HCT116 (cell line): Measurements from ENCODE around the gene REEP6. TPM values are rescaled to one million over a fixed set of nuclear protein-coding genes. Genes with fewer than 3 reads are reported as not detected.

Experiments used
- ATAC-seq: fragments of 200-7000 bp; cut with Tn5 transposase; 2 replicates; pipeline ENCODE4 v1.9.1; 2020; ENCODE audit warnings: mild to moderate bottlenecking, moderate library complexity
- BruUV-seq: library from RNA; stranded (reverse); fragments of 400-500 nt; replicated peaks from 2 replicates; lab custom pipeline; 2021; lab: Mats Ljungman, UMichigan
- CTCF ChIA-PET: fragments of 300-600 bp; sonication (Branson Sonifier 250); formaldehyde crosslinking; loops from one replicate; lab custom pipeline; 2021; ENCODE audit warnings: antibody characterized with exemption; lab: Charles Lee
- POLR2A ChIA-PET: fragments of 300-600, 350-600 bp; sonication (Branson Sonifier 250); formaldehyde crosslinking; loops from one replicate; lab custom pipeline; 2021; ENCODE audit warnings: antibody characterized with exemption; lab: Charles Lee
- RAD21 ChIA-PET, 2 experiments: fragments of 300-600 bp; sonication (Branson Sonifier 250); formaldehyde crosslinking; loops; one replicate each; lab custom pipeline; 2023; ENCODE audit warnings: low total read pairs in 2 of 2; ENCODE audit not compliant: uncharacterized antibody in 2 of 2, unreplicated experiment in 2 of 2, low non-redundant PET in 1 of 2; lab: Charles Lee
- DNase-seq: peaks from one replicate; pipeline ENCODE4 v3.0.0-alpha.2; 2010; ENCODE audit warnings: low read depth, low spot score
- H2AFZ ChIP-seq: fragments of 200-600 bp; shearing (Covaris generic), sonication (generic); 2 replicates; pipeline ENCODE4 v1.6.1; 2017; ENCODE audit warnings: low read depth, mixed run types, mixed read lengths, antibody characterized with exemption, low read length; ENCODE audit not compliant: poor library complexity, severe bottlenecking
- H3K27ac ChIP-seq: 2 replicates; pipeline ENCODE4 v1.5.1; 2012; ENCODE audit warnings: low read depth, low read length
- H3K27me3 ChIP-seq: fragments of 200-600 bp; sonication (generic); 2 replicates; pipeline ENCODE4 v1.6.1; 2016; ENCODE audit warnings: mixed run types, low read length, mixed read lengths; ENCODE audit not compliant: insufficient read depth
- H3K36me3 ChIP-seq, 2 experiments: fragments of 200-500 bp in 1 of 2; fragments of 200-600 bp in 1 of 2; sonication (Bioruptor generic) in 1 of 2; sonication (generic) in 1 of 2; 2 replicates each; pipeline versions ENCODE4 v1.5.1 to v1.6.1; 2014 to 2016; ENCODE audit warnings: low read length in 2 of 2, inconsistent platforms in 1 of 2, mixed read lengths in 1 of 2, mixed run types in 1 of 2; ENCODE audit not compliant: insufficient read depth in 2 of 2, control insufficient read depth in 1 of 2
- H3K4me1 ChIP-seq, 2 experiments: fragments of 200-600 bp in 1 of 2; sonication (generic) in 1 of 2; 2 replicates each; pipeline versions ENCODE4 v1.5.1 to v1.6.1; 2012 to 2017; ENCODE audit warnings: low read length in 2 of 2, inconsistent platforms in 1 of 2, mild to moderate bottlenecking in 1 of 2, mixed read lengths in 1 of 2, mixed run types in 1 of 2, moderate library complexity in 1 of 2; ENCODE audit not compliant: insufficient read depth in 2 of 2, control insufficient read depth in 1 of 2
- H3K4me2 ChIP-seq: fragments of 200-600 bp; sonication (generic); 2 replicates; pipeline ENCODE4 v1.6.1; 2017; ENCODE audit warnings: mixed run types, low read length, mixed read lengths
- H3K4me3 ChIP-seq, 2 experiments: fragments of 200-600 bp in 1 of 2; sonication (generic) in 1 of 2; replicated peaks in 1 of 2; 2 replicates each; pipeline ENCODE4 v1.5.1; 2011 to 2016; ENCODE audit warnings: low read length in 2 of 2, control low read depth in 1 of 2, low read depth in 1 of 2, mild to moderate bottlenecking in 1 of 2, mixed read lengths in 1 of 2, mixed run types in 1 of 2
- H3K79me2 ChIP-seq: fragments of 200-600 bp; sonication (generic); 2 replicates; pipeline ENCODE4 v1.6.1; 2017; ENCODE audit warnings: mild to moderate bottlenecking, mixed run types, low read length, moderate library complexity, mixed read lengths; ENCODE audit not compliant: insufficient read depth
- H3K9ac ChIP-seq: fragments of 200-600 bp; sonication (generic); 2 replicates; pipeline ENCODE4 v1.6.1; 2016; ENCODE audit warnings: low read length, mixed read lengths
- H3K9me2 ChIP-seq: fragments of 200-600 bp; sonication (generic), shearing (Covaris generic); 2 replicates; pipeline ENCODE4 v1.6.1; 2017; ENCODE audit warnings: mixed run types, mild to moderate bottlenecking, moderate library complexity; ENCODE audit not compliant: insufficient read depth
- H3K9me3 ChIP-seq, 2 experiments: fragments of 200-500 bp in 1 of 2; fragments of 200-600 bp in 1 of 2; sonication (Bioruptor generic) in 1 of 2; sonication (generic) in 1 of 2; 2 replicates each; pipeline ENCODE4 v1.6.1; 2014 to 2017; ENCODE audit warnings: low read length in 2 of 2, mixed read lengths in 2 of 2, inconsistent platforms in 1 of 2, low read depth in 1 of 2, mild to moderate bottlenecking in 1 of 2, mixed run types in 1 of 2, moderate library complexity in 1 of 2; ENCODE audit not compliant: control insufficient read depth in 1 of 2, insufficient read depth in 1 of 2
- H4K20me1 ChIP-seq: fragments of 200-600 bp; sonication (generic), shearing (Covaris generic); 2 replicates; pipeline ENCODE4 v1.6.1; 2017; ENCODE audit warnings: mixed run types, mild to moderate bottlenecking, moderate library complexity; ENCODE audit not compliant: insufficient read depth
- CBX3 ChIP-seq: IDR thresholded peaks from 2 replicates; pipeline ENCODE4 v1.6.1; 2012; ENCODE audit warnings: low read depth
- EGR1 ChIP-seq: IDR thresholded peaks from 2 replicates; pipeline ENCODE4 v1.6.1; 2012; ENCODE audit warnings: low read depth
- ELF1 ChIP-seq: IDR thresholded peaks from 2 replicates; pipeline ENCODE4 v1.6.1; 2012; ENCODE audit warnings: low read depth, borderline replicate concordance
- EZH2 ChIP-seq: fragments of 200-600 bp; sonication (generic); IDR thresholded peaks from 2 replicates; pipeline ENCODE4 v1.6.1; 2017; ENCODE audit warnings: antibody characterized with exemption, mixed run types
- EZH2phosphoT487 ChIP-seq: fragments of 200-600 bp; IDR thresholded peaks from 2 replicates; pipeline ENCODE4 v1.6.1; 2018; ENCODE audit warnings: antibody characterized with exemption, borderline replicate concordance
- JUND ChIP-seq: IDR thresholded peaks from 2 replicates; pipeline ENCODE4 v1.6.1; 2012
- POLR2A ChIP-seq: IDR thresholded peaks from 2 replicates; pipeline ENCODE4 v1.7.0; 2011; ENCODE audit warnings: borderline replicate concordance; ENCODE audit not compliant: insufficient read depth, insufficient read length; ENCODE audit errors: extremely low read depth
- POLR2AphosphoS5 ChIP-seq: IDR thresholded peaks from 2 replicates; pipeline ENCODE4 v1.6.1; 2011; ENCODE audit warnings: mild to moderate bottlenecking, low read depth, low read length, moderate library complexity
- SP1 ChIP-seq: IDR thresholded peaks from 2 replicates; pipeline ENCODE4 v1.6.1; 2012; ENCODE audit warnings: low read depth
- ZFX ChIP-seq: fragments of 450-650 bp; IDR thresholded peaks from 2 replicates; pipeline ENCODE4 v1.6.1; 2017
- intact Hi-C: fragments of 100-400 bp; cut with micrococcal nuclease; formaldehyde crosslinking; loops from 2 replicates; pipeline ENCODE4 v1.10.0; 2022
- total RNA-seq: library from RNA; stranded (reverse); gene quantifications from one replicate; pipeline ENCODE4 v1.2.1, GENCODE V29; 2021; ENCODE audit not compliant: unreplicated experiment
- TF ChIP-seq, protein P1 (sequence below): IDR thresholded peaks from 2 replicates; pipeline ENCODE4 v1.6.1; 2011; ENCODE audit warnings: mild to moderate bottlenecking, low read length, moderate library complexity; ENCODE audit not compliant: insufficient replicate concordance; ENCODE audit errors: extremely low read depth
- TF ChIP-seq, protein P2 (sequence below): IDR thresholded peaks from 2 replicates; pipeline ENCODE4 v1.6.1; 2012
- TF ChIP-seq, protein P3 (sequence below): IDR thresholded peaks from 2 replicates; pipeline ENCODE4 v1.6.1; 2012
- TF ChIP-seq, protein P4 (sequence below): IDR thresholded peaks from 2 replicates; pipeline ENCODE4 v1.6.1; 2012; ENCODE audit warnings: low read depth

REEP6 gene
- total RNA-seq, 1 experiment from 2014 or later = 53.9 TPM

DNA sequence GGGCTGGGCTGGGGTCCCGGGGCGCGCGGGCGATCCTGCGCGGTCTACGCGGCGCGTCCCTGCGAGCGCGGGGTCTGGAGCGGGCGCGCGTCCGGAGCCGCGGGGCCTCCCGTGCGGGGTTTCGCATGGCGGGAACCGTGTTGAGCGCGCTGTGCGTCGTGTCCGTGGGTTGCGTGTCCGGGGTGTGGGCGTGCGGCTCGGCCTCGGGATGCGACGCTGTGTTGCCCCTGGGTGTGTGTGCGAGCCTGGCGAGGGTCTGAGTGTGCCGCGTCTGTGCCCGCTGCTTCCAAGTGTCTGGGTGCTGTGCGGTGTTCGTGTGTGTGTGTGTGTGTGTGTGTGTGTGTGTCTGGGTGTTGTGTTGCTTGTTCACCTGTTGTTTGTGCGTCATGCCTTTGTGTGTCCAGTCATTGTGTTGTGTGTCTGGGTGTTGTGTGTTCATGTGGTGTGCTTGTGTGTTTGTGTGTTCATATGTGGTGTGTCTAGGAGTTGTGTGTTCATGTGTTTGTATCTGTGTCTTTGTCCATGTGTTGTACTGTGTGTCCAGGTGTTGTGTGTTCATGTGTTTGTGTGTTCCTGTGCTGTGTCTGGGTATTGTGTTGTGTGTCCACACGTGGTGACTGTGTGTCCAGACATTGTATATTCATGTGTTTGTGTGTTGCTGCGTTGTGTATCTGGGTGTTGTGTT is 33.4 kb downstream of the REEP6 start (continued):
- TF ChIP-seq, protein P1, sequence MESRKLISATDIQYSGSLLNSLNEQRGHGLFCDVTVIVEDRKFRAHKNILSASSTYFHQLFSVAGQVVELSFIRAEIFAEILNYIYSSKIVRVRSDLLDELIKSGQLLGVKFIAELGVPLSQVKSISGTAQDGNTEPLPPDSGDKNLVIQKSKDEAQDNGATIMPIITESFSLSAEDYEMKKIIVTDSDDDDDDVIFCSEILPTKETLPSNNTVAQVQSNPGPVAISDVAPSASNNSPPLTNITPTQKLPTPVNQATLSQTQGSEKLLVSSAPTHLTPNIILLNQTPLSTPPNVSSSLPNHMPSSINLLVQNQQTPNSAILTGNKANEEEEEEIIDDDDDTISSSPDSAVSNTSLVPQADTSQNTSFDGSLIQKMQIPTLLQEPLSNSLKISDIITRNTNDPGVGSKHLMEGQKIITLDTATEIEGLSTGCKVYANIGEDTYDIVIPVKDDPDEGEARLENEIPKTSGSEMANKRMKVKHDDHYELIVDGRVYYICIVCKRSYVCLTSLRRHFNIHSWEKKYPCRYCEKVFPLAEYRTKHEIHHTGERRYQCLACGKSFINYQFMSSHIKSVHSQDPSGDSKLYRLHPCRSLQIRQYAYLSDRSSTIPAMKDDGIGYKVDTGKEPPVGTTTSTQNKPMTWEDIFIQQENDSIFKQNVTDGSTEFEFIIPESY = no peak
- TF ChIP-seq POLR2A = no peak
- no peak for TF ChIP-seq ZFX
- TF ChIP-seq, protein P2, sequence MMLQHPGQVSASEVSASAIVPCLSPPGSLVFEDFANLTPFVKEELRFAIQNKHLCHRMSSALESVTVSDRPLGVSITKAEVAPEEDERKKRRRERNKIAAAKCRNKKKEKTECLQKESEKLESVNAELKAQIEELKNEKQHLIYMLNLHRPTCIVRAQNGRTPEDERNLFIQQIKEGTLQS = no peak
- TF ChIP-seq ELF1 = no peak
- TF ChIP-seq EGR1 = no peak
- TF ChIP-seq, protein P3, sequence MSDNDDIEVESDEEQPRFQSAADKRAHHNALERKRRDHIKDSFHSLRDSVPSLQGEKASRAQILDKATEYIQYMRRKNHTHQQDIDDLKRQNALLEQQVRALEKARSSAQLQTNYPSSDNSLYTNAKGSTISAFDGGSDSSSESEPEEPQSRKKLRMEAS = no peak
- no peak for TF ChIP-seq EZH2
- no peak for TF ChIP-seq SP1
- TF ChIP-seq, all 23 proteins: peak for 0

DNA sequence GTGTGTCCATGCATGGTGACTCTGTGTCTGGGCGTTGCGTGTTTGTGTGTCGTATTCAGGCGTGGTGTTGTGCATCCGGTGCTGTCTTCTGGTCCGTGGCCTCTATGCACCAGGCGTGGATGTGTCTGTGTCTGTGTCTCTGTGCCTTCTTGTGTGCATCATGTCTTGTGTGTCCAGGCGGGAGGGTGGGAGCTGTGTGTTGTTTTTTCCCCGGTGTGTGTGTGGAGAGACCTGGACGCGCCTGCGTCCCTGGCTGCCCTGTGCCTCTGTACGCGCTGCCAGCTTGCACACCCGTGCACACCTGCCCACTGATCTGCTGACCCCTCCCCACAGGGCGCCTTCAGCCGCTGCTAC is 34.0 kb downstream of the REEP6 start:
- no peaks in the 10 kb centered on the region for H3K36me3 ChIP-seq
- DNase-seq (no peak), ATAC-seq (no peak)
- no peak overlapping the region for H3K4me3 ChIP-seq
- ChIA-PET RAD21 (no interaction called here), POLR2A (no interaction called here), CTCF (no interaction called here)
- intact Hi-C loops = no loop called here
- TF ChIP-seq POLR2AphosphoS5 = no peak
- TF ChIP-seq, protein P1 = no peak
- no peak for TF ChIP-seq CBX3
- TF ChIP-seq EZH2phosphoT487 = no peak
- TF ChIP-seq, protein P4, sequence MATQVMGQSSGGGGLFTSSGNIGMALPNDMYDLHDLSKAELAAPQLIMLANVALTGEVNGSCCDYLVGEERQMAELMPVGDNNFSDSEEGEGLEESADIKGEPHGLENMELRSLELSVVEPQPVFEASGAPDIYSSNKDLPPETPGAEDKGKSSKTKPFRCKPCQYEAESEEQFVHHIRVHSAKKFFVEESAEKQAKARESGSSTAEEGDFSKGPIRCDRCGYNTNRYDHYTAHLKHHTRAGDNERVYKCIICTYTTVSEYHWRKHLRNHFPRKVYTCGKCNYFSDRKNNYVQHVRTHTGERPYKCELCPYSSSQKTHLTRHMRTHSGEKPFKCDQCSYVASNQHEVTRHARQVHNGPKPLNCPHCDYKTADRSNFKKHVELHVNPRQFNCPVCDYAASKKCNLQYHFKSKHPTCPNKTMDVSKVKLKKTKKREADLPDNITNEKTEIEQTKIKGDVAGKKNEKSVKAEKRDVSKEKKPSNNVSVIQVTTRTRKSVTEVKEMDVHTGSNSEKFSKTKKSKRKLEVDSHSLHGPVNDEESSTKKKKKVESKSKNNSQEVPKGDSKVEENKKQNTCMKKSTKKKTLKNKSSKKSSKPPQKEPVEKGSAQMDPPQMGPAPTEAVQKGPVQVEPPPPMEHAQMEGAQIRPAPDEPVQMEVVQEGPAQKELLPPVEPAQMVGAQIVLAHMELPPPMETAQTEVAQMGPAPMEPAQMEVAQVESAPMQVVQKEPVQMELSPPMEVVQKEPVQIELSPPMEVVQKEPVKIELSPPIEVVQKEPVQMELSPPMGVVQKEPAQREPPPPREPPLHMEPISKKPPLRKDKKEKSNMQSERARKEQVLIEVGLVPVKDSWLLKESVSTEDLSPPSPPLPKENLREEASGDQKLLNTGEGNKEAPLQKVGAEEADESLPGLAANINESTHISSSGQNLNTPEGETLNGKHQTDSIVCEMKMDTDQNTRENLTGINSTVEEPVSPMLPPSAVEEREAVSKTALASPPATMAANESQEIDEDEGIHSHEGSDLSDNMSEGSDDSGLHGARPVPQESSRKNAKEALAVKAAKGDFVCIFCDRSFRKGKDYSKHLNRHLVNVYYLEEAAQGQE = no peak
- no peak for TF ChIP-seq JUND
- H3K4me1 ChIP-seq = no peaks in the 10 kb centered on the region
- no peaks in the 10 kb centered on the region for H3K9me3 ChIP-seq
- BruUV-seq = no TSS peak
- H3K79me2 ChIP-seq = no peaks in the 10 kb centered on the region
- H3K27ac ChIP-seq = no peak overlapping the region
- H3K9ac ChIP-seq = no peak overlapping the region
- no peaks in the 10 kb centered on the region for H4K20me1 ChIP-seq
- H3K27me3 ChIP-seq = no peaks in the 10 kb centered on the region
- H3K4me2 ChIP-seq = no peak overlapping the region
- no peak overlapping the region for H2AFZ ChIP-seq
- H3K9me2 ChIP-seq = no peaks in the 10 kb centered on the region
